ENCODE measurements around the gene COLEC11.
A peak's percentile ranks its signal among the peaks of the same experiment; 100 is the strongest.

COLEC11 gene

GRCh38 chr2:3639653-3640052, 44.7 kb downstream of the COLEC11 start:
- DNase-seq, result no peak

DNA sequence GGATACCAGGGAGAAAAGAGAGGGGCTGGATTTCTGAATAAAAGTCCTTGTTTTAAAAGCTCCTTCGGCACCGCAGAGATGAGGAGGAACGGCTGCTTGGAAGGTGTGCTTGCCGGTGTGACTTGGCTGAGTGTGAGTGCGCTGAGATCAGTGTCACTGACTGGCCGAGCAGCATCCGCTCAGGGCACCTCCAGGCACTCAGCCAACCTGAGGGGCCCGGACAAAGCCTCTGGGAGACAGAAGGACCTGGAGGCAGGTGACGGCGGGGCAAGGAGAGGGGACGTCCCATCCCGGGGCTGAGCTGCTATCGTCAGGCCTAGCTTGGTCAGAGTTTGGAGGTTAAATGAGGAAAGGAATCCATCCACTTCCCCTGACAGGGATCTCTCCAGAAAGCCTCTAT, 46.3 kb downstream of the COLEC11 start:
- peak; percentile 6 for DNase-seq

DNA sequence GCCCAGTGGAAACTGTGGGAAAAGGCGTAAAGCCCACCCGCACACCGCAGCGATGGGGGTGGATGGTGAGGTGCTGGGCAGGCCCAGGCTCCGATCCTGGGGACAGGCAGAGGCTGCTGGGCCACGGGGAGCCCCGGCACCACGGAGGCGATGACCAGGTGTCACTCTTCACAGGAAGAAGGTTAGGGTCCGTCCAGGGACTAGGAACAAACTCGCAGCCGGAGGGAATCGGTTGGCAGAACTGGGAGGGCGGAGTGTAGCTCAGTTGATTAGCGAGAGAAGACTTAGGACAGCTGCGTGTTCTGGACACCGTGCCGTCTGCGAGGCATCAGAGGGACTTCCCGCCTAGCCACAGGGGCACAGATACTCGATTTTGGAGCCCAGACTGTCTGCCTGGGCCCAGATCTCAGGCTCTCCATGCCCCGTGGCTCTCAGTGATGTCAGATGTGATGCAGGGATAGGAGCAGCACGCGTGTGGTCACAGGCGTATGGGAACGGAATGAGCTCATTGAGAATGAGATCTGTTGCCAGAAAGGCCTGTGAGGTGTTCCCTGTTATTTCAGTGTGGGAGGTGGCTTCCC, 47.0 kb downstream of the COLEC11 start:
- DNase-seq, result peak; percentile 4

- peak; percentile 5 for DNase-seq
These were observed 47.8 kb downstream of the COLEC11 start for GRCh38 chr2:3642521-3643215.

DNA sequence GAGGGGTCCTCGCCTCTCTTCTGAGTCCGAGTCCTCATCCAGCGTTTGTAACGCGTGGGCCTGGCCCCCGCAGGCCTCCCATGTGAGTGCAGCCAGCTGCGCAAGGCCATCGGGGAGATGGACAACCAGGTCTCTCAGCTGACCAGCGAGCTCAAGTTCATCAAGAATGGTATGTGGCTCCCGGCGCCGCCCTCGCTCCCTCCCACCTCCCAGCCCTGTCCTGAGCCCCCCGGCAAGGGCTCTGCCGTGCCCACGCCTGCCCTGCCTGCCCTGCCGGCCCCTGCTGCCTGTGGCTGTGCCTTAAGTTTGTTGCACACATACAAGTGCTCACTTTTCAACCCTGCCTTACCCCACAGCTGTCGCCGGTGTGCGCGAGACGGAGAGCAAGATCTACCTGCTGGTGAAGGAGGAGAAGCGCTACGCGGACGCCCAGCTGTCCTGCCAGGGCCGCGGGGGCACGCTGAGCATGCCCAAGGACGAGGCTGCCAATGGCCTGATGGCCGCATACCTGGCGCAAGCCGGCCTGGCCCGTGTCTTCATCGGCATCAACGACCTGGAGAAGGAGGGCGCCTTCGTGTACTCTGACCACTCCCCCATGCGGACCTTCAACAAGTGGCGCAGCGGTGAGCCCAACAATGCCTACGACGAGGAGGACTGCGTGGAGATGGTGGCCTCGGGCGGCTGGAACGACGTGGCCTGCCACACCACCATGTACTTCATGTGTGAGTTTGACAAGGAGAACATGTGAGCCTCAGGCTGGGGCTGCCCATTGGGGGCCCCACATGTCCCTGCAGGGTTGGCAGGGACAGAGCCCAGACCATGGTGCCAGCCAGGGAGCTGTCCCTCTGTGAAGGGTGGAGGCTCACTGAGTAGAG, 48.7 kb downstream of the COLEC11 start:
- peak; percentile 9 for DNase-seq

- no peak for DNase-seq
These were observed 49.3 kb downstream of the COLEC11 start for GRCh38 chr2:3644246-3644525.

GRCh38 chr2:3644891-3645605, 50.1 kb downstream of the COLEC11 start:
- DNase-seq, result peak; percentile 2

- DNase-seq, result peak; percentile 1
These were observed 51.0 kb downstream of the COLEC11 start for GRCh38 chr2:3645745-3646389.

DNA sequence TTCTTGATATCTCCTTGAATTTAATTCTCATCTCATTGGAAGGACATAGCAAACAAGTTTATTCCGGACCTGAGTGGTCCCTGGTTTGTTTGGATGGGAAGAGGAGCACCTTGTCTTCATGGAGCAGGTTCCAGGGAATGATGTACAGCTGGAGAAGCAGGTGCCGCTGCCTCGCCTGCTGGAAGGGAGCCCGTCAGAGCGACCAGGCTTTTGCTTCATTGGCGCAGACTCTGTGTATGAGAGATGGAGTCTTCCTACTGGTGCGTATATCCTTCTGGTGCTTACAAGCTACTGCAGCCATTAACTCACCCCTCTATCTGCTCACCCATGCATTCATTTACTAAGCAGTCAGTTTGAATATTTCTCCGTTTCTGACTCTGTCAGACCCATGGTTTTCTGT, 51.5 kb downstream of the COLEC11 start:
- DNase-seq, result no peak

DNA sequence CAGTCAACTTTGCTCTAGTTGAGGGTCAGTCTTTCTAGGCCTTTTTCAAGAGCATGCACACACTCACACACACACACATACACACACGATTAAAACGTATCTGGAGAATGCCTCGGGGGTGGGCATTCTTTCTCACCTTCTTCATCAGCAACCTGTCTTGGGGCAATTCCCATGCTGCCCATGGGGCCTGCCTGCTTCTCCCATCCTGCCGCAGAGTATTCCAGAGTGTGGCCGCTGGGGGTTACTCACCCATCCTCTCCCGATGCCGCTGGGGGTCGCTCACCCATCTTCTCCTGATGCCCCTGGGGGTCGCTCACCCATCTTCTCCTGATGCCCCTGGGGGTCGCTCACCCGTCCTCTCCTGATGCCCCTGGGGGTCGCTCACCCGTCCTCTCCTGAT, 52.3 kb downstream of the COLEC11 start:
- DNase-seq, result no peak

DNA sequence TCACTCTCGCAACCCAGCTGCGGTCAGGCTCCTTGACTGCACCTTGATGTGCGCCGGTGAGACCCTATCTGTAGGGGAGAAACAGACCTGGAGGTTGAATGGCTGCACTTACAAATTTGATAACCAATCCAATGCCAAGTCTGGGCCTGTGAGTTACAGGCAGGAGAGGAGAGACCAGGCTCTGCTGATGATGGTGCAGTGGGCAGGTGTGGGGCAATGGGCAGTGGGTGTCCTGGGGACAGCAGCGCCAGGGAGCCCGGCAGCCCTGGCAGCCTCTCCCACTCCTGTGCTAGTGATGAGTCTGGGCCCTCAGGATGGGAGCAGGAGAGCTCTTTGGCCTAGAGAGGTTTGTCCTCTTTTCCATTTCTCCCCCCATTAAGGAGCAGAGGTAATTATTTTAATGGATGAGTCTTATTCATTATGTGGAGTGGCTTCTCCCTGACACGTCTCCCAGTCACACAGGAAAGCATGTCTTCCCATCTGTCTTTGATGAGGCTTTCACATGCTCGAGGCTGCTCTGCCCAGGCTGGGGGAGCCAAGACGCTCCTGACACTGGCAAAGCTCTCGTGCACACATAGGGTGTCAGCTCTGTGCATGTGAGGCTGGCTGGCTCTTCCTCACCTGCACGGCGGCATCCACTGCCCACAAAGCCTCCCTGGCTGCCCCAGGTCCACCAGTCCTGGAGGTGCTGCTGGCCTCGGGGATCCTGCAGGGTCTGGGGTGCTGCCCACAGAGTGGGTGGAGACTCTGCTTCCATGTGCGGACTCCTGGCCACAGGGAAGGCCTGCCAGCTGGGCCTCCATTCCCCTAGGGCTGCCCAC, 53.1 kb downstream of the COLEC11 start:
- peak; percentile 4 for DNase-seq

DNA sequence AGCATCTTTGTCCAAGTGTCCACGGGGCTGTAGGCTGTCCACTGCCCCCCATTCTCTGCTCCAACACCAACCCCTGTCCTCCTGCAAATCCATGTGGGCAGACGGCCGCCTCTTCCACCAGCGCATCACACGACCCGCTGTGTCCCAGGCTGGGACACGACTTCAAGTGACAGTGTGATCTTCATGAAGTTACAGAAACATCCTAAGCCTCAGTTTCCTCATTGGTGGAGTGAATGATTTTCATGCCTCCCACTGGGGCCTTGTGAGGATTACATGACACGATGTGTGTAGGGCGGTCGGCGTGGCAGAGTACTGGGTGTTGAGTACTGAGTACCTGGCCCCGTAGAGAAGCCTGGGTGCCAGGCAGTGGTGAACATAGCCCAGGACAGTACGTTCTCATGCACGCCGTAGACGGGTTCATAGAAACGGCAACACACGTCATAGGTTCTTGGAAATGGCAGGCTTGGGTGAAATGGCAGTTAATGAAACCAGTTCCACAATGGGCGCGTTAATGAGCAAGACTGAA, 53.8 kb downstream of the COLEC11 start:
- DNase-seq, result no peak

GRCh38 chr2:3649581-3649980, 54.7 kb downstream of the COLEC11 start:
- DNase-seq, result peak; percentile 4

- DNase-seq, result peak; percentile 8
These were observed 55.4 kb downstream of the COLEC11 start for GRCh38 chr2:3650140-3650920.

DNA sequence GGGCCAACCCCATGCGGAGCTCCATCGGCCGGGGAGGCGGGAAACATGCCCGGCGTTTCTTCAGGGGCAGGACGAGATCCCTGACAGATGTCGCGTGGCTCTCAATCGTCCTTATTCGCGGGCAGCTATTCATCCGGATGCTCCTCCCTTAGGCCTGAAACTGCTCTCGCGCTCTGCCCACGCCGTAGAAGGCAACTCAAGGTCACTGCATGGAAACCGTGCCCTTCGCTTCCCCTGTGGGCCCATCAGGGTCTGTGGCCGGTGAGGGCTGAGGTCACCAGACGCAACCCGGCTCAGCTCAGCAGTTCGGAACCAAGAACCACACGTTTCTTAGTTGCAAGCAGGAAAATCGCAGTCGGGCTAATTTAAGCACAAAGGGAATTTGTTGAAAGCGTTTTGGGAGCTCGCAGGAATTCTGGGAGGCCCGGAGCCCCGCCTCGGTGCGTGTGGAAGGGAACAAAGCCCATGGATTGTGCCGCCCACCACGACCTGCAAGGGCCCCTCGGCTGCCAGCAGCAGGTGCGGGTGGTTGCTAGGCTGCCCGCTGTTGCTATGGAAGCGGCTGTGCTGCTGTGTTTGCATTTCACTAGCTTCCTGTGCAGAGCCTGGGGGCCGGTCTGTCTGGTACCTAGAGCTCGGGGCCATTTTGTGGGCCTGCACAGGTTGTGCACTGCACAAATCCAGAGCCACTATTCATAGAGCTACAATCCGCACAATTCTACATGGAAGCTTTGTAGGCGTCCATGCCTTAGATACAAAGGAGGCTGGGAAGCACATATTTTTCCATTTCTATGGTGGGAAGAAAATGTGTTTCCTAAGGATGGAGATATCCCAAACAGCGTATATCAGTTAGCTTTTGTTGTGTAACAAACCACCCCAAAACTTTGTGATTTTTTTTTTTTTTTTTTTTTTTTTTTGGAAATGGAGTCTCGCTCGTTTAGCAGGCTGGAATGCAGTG, 57.1 kb downstream of the COLEC11 start:
- peak; percentile 68 for DNase-seq

- DNase-seq, result no peak
These were observed 58.1 kb downstream of the COLEC11 start for GRCh38 chr2:3652896-3653625.

DNA sequence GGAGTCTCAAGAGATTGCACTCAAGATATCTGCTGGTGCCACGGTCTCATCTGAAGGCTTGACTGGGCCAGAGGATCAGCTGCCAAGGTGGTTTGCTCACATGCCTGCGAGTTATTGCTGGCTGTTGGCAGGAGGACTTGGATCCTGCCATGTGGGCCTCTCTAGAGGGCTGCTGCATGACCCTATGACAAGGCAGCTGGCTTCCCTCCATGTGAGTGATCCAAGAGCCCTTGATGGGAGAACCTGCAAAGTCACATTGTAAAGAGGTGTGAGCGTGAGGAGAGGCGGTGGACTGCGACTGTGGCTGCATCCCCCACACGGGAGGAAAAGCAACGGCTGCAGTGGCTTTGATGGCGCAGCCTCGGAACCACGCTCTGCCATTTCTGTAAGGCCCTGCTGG, 59.1 kb downstream of the COLEC11 start:
- DNase-seq, result no peak

DNA sequence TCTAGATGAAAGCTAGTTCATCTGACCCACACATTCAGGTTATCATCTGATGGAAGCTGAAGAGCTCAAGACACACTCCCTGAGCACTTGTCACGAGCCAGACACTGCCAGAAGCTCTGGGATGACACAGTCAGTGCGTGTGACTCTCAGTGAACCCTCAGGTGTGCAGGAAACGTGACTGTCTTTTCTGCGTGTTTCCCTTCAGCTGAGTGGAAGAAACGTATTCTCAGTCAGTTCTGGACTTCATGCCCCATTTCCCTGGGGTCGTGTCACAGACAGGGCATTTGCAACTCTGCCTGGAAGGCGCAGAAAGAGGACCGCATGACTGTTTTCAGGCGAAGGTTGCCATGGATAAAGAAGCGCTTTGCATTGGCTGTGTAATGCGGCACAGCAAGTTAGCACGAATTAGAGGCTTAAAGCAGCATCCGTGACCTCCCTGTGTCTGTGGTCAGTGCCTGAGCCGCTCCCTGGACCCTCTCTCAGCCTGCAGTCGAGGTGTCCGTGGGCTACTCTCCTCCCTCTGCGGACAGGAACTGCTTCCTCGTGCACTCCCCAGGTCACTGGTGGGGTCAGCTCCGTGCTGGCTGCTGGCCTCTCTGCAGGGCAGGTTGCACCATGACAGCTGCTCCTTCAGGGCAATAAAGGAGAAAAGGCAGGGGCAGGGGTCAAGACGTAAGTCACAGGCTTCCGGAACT, 59.8 kb downstream of the COLEC11 start:
- DNase-seq, result no peak

Data from activated naive CD4-positive, alpha-beta T cell treated with anti-CD3 and anti-CD28 coated beads, Interleukin-2, amount 50 U/mL, for 16 hours (primary cell).